DOHH2 (cell line): ENCODE results near the gene CAPS2.

Experiments used
- H3F3A ChIP-seq: fragments of 200-600 bp; sonication (generic), shearing (Covaris generic); 2 replicates; pipeline ENCODE4 v1.6.0; 2016; ENCODE audit warnings: antibody characterized with exemption, mild to moderate bottlenecking; ENCODE audit not compliant: control insufficient read depth, insufficient read depth
- H3K27ac ChIP-seq: fragments of 200-600 bp; sonication (generic); 2 replicates; pipeline ENCODE4 v1.5.1; 2014; ENCODE audit warnings: low read depth, mild to moderate bottlenecking, low read length, moderate library complexity
- H3K27me3 ChIP-seq: fragments of 200-600 bp; sonication (generic); 2 replicates; pipeline ENCODE4 v1.6.1; 2014; ENCODE audit warnings: mild to moderate bottlenecking, low read length, mixed read lengths; ENCODE audit not compliant: control insufficient read depth
- H3K36me3 ChIP-seq: fragments of 200-600 bp; sonication (generic); 2 replicates; pipeline ENCODE4 v1.6.1; 2014; ENCODE audit warnings: mild to moderate bottlenecking, low read length, moderate library complexity, mixed read lengths; ENCODE audit not compliant: control insufficient read depth
- H3K4me1 ChIP-seq: fragments of 200-600 bp; sonication (generic); 2 replicates; pipeline ENCODE4 v1.6.1; 2014; ENCODE audit warnings: mild to moderate bottlenecking, low read length, mixed read lengths; ENCODE audit not compliant: control insufficient read depth
- H3K4me2 ChIP-seq: fragments of 200-600 bp; sonication (generic); 2 replicates; pipeline ENCODE4 v1.6.0; 2014; ENCODE audit warnings: mild to moderate bottlenecking, low read length, moderate library complexity
- H3K4me3 ChIP-seq: fragments of 200-600 bp; sonication (generic); 2 replicates; pipeline ENCODE4 v1.5.1; 2014; ENCODE audit warnings: mild to moderate bottlenecking, low read length, mixed read lengths
- H3K79me2 ChIP-seq: fragments of 200-600 bp; sonication (generic); 2 replicates; pipeline ENCODE4 v1.6.1; 2014; ENCODE audit warnings: mild to moderate bottlenecking, low read length, mixed read lengths; ENCODE audit not compliant: control insufficient read depth
- H3K9me2 ChIP-seq: fragments of 200-600 bp; sonication (generic); replicated peaks from 2 replicates; pipeline ENCODE4 v1.6.1; 2014; ENCODE audit warnings: mild to moderate bottlenecking, low read length, mixed read lengths; ENCODE audit not compliant: control insufficient read depth
- H3K9me3 ChIP-seq: fragments of 200-600 bp; sonication (generic); 2 replicates; pipeline ENCODE4 v1.6.1; 2014; ENCODE audit warnings: antibody characterized with exemption, low read length, mixed read lengths; ENCODE audit not compliant: control insufficient read depth, insufficient read depth
- H4K20me1 ChIP-seq: fragments of 200-600 bp; sonication (generic); 2 replicates; pipeline ENCODE4 v1.6.0; 2014; ENCODE audit warnings: low read depth, mild to moderate bottlenecking, antibody characterized with exemption, low read length, moderate library complexity; ENCODE audit not compliant: control insufficient read depth, insufficient read depth
- EZH2phosphoT487 ChIP-seq: fragments of 200-600 bp; sonication (generic); IDR thresholded peaks from 2 replicates; pipeline ENCODE4 v1.6.1; 2017; ENCODE audit warnings: borderline replicate concordance, mild to moderate bottlenecking, antibody characterized with exemption, low read length, moderate library complexity, mixed read lengths
- TF ChIP-seq, protein P1 (sequence below): fragments of 200-600 bp; sonication (generic); IDR thresholded peaks from one replicate; pipeline ENCODE4 v1.5.1; 2014; ENCODE audit warnings: antibody characterized with exemption, mild to moderate bottlenecking, low read depth, low read length; ENCODE audit not compliant: poor library complexity, severe bottlenecking

CAPS2 gene

GRCh38 chr12:75311369-75311768 lies 18.8 kb downstream of the CAPS2 start:
- Histone ChIP-seq H3K4me3 (no peak overlapping the region), H3K4me1 (no peaks in the 10 kb centered on the region), H3K36me3 (no peaks in the 10 kb centered on the region), H3K9me3 (no peaks in the 10 kb centered on the region), H3K27me3 (no peaks in the 10 kb centered on the region), H3K9me2 (no peaks in the 10 kb centered on the region), H3K79me2 (no peaks in the 10 kb centered on the region), H3K27ac (no peak overlapping the region), H4K20me1 (no peaks in the 10 kb centered on the region), H3K4me2 (no peak overlapping the region), H3F3A (no peaks in the 10 kb centered on the region)
- TF ChIP-seq, protein P1, sequence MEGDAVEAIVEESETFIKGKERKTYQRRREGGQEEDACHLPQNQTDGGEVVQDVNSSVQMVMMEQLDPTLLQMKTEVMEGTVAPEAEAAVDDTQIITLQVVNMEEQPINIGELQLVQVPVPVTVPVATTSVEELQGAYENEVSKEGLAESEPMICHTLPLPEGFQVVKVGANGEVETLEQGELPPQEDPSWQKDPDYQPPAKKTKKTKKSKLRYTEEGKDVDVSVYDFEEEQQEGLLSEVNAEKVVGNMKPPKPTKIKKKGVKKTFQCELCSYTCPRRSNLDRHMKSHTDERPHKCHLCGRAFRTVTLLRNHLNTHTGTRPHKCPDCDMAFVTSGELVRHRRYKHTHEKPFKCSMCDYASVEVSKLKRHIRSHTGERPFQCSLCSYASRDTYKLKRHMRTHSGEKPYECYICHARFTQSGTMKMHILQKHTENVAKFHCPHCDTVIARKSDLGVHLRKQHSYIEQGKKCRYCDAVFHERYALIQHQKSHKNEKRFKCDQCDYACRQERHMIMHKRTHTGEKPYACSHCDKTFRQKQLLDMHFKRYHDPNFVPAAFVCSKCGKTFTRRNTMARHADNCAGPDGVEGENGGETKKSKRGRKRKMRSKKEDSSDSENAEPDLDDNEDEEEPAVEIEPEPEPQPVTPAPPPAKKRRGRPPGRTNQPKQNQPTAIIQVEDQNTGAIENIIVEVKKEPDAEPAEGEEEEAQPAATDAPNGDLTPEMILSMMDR = no peak
- TF ChIP-seq EZH2phosphoT487 = no peak

GRCh38 chr12:75308279-75308678 lies 21.8 kb downstream of the CAPS2 start:
- H3K27ac ChIP-seq = no peak overlapping the region
- no peaks in the 10 kb centered on the region for H4K20me1 ChIP-seq
- TF ChIP-seq, protein P1 = no peak
- TF ChIP-seq EZH2phosphoT487 = no peak
- no peaks in the 10 kb centered on the region for H3K36me3 ChIP-seq
- no peak overlapping the region for H3K4me3 ChIP-seq
- no peaks in the 10 kb centered on the region for H3K9me2 ChIP-seq
- H3K4me2 ChIP-seq = no peak overlapping the region
- H3K9me3 ChIP-seq = no peaks in the 10 kb centered on the region
- H3K4me1 ChIP-seq = no peaks in the 10 kb centered on the region
- no peaks in the 10 kb centered on the region for H3F3A ChIP-seq
- no peaks in the 10 kb centered on the region for H3K79me2 ChIP-seq
- H3K27me3 ChIP-seq = no peaks in the 10 kb centered on the region

DNA sequence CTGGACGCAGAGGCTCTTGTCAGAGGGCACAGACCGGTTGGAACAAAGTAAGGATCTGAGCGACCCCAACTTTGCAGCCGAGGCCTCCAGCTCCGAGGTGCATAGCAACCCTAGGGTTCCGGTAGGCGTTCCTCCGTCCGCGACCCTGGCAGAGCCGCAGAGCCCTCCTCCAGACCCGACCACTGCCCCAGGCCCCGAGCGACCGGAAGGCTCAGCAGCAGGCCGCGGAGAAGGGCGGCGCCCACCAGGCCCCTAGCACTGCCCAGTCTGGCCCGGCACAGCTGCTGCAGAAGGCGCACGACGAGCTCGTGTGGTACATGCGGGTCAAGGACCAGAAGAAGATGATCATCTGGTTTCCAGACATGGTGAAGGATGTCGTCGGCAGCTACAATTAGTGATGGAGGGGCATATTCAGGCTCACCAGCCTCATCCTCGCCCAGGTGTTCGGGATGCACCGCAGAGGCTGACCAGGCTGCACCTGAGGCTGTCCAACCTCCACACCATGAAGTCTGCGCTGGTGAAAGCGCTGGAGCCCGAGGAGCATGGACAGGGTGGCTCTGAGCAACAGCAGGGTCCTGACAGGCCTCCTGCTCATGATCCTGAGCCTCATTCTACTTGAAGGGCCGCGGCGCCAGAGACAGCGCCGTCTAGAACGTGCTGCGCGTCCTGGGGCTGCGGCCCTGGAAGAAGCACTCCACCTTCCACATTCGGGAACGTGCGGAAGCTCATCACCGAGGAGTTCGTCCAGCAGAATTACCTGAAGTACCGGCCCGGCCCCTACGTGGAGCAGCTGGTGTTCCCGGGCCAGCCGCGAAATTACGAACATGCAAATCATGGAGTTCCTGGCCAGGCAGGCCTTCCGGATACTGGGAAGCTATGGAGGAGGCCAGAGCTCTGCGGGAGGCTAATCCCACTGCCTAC lies 24.5 kb downstream of the CAPS2 start:
- no peaks in the 10 kb centered on the region for H3K27me3 ChIP-seq
- no peaks in the 10 kb centered on the region for H3K9me2 ChIP-seq
- no peaks in the 10 kb centered on the region for H3K36me3 ChIP-seq
- H3K9me3 ChIP-seq = no peaks in the 10 kb centered on the region
- no peak overlapping the region for H3K4me2 ChIP-seq
- H4K20me1 ChIP-seq = no peaks in the 10 kb centered on the region
- no peaks in the 10 kb centered on the region for H3K79me2 ChIP-seq
- no peak overlapping the region for H3K27ac ChIP-seq
- H3K4me1 ChIP-seq = no peaks in the 10 kb centered on the region
- no peak overlapping the region for H3K4me3 ChIP-seq
- TF ChIP-seq, protein P1 = no peak
- no peak for TF ChIP-seq EZH2phosphoT487
- no peaks in the 10 kb centered on the region for H3F3A ChIP-seq
